Endothelial cell (in vitro differentiated cells): Measurements from ENCODE around the gene CNKSR3. TPM values are rescaled to one million over a fixed set of nuclear protein-coding genes. Genes with fewer than 3 reads are reported as not detected.

ENCODE experiments used
- DNase-seq: peaks from one replicate; pipeline ENCODE4 v3.0.0; 2021; ENCODE audit warnings: low spot score
- H3K27ac Mint-ChIP-seq: one replicate; pipeline ENCODE4 v1.8.0; 2021; ENCODE audit warnings: mixed read lengths, inconsistent platforms; ENCODE audit not compliant: unreplicated experiment
- H3K27me3 Mint-ChIP-seq: one replicate; pipeline ENCODE4 v1.8.0; 2021; ENCODE audit warnings: mild to moderate bottlenecking, moderate library complexity, mixed read lengths, inconsistent platforms; ENCODE audit not compliant: unreplicated experiment
- H3K36me3 Mint-ChIP-seq: one replicate; pipeline ENCODE4 v1.8.0; 2021; ENCODE audit warnings: mild to moderate bottlenecking, low read depth, mixed read lengths, inconsistent platforms; ENCODE audit not compliant: unreplicated experiment
- H3K4me1 Mint-ChIP-seq: one replicate; pipeline ENCODE4 v1.8.0; 2021; ENCODE audit warnings: mild to moderate bottlenecking, mixed read lengths, inconsistent platforms; ENCODE audit not compliant: unreplicated experiment
- H3K4me3 Mint-ChIP-seq: one replicate; pipeline ENCODE4 v1.8.0; 2021; ENCODE audit warnings: mild to moderate bottlenecking, mixed read lengths, inconsistent platforms; ENCODE audit not compliant: unreplicated experiment
- H3K9me3 Mint-ChIP-seq: one replicate; pipeline ENCODE4 v1.8.0; 2021; ENCODE audit warnings: mixed read lengths, inconsistent platforms; ENCODE audit not compliant: unreplicated experiment
- CTCF ChIP-seq: fragments of 200-600 bp; sonication (generic); IDR thresholded peaks from one replicate; pipeline ENCODE4 v1.5.0; 2021; ENCODE audit warnings: antibody characterized with exemption; ENCODE audit not compliant: unreplicated experiment
- total RNA-seq: library from RNA; stranded (reverse); fragmentation: NEBNext Ultra II Directional; extraction: Animal tissue kit (Norgen Biotek cat#: 25700); gene quantifications from one replicate; pipeline ENCODE4 v1.2.1, GENCODE V29; 2021; ENCODE audit not compliant: unreplicated experiment

CNKSR3 gene
- total RNA-seq, 1 donor from 2014 or later = 9.7 TPM

GRCh38 chr6:154428897-154429296 lies 81.6 kb downstream of the CNKSR3 start:
- Mint-ChIP-seq H3K27ac (no peak overlapping the region), H3K36me3 (peaks cover 24% of the 10 kb centered on the region), H3K4me3 (no peak overlapping the region), H3K27me3 (no peaks in the 10 kb centered on the region), H3K4me1 (peaks cover 22% of the 10 kb centered on the region), H3K9me3 (no peaks in the 10 kb centered on the region)
- TF ChIP-seq CTCF = no peak
- DNase-seq = no peak

GRCh38 chr6:154427446-154427845 lies 83.0 kb downstream of the CNKSR3 start:
- no peak for DNase-seq
- Mint-ChIP-seq H3K27me3 (no peaks in the 10 kb centered on the region), H3K4me3 (no peak overlapping the region), H3K36me3 (peaks cover 25% of the 10 kb centered on the region), H3K27ac (no peak overlapping the region), H3K4me1 (peaks cover 11% of the 10 kb centered on the region), H3K9me3 (no peaks in the 10 kb centered on the region)
- no peak for TF ChIP-seq CTCF

DNA sequence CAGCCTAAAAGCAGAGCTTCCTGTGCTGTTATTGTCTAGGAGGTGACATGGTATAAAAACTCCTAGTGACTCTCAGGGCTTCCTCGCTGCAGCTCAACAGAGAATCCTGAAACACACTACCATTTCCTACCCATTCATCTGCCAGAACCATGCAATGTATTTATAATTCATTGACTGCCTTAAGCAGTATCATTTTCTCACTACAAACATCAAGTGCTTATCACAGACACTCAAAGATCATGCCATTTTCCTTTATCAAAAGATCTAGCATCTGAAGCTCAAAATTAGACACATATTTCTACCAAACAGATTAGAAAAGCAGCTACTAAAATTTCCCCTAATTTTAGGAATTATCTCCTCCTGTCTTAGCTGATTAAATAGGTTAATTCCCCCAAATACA lies 83.5 kb downstream of the CNKSR3 start:
- DNase-seq = no peak
- Mint-ChIP-seq H3K9me3 (no peaks in the 10 kb centered on the region), H3K36me3 (peaks cover 24% of the 10 kb centered on the region), H3K27ac (peak overlapping the region; percentile 48), H3K27me3 (no peaks in the 10 kb centered on the region), H3K4me3 (no peak overlapping the region), H3K4me1 (peaks cover 9% of the 10 kb centered on the region)
- no peak for TF ChIP-seq CTCF

- no peak for DNase-seq
- no peak for TF ChIP-seq CTCF
- peaks cover 9% of the 10 kb centered on the region for H3K4me1 Mint-ChIP-seq
- no peaks in the 10 kb centered on the region for H3K27me3 Mint-ChIP-seq
- no peak overlapping the region for H3K4me3 Mint-ChIP-seq
- H3K9me3 Mint-ChIP-seq = no peaks in the 10 kb centered on the region
- H3K36me3 Mint-ChIP-seq = peaks cover 25% of the 10 kb centered on the region
- no peak overlapping the region for H3K27ac Mint-ChIP-seq
Observed at GRCh38 chr6:154425034-154425433, 85.5 kb downstream of the CNKSR3 start.

- no peak for TF ChIP-seq CTCF
- Mint-ChIP-seq H3K4me1 (peaks cover 3% of the 10 kb centered on the region), H3K27me3 (no peaks in the 10 kb centered on the region), H3K9me3 (no peaks in the 10 kb centered on the region), H3K27ac (no peak overlapping the region), H3K4me3 (no peak overlapping the region), H3K36me3 (peaks cover 33% of the 10 kb centered on the region)
- no peak for DNase-seq
Observed at GRCh38 chr6:154414021-154414813, 96.3 kb downstream of the CNKSR3 start.
